ENCODE results near the gene GPC3.

Gene GPC3

GRCh38 chrX:133947996-133948395, 37.4 kb downstream of the GPC3 start:
- H2AFZ ChIP-seq (ENCODE audit: low read length) = no peak overlapping the region
- no peaks in the 10 kb centered on the region for H3F3A ChIP-seq (ENCODE audit: insufficient read depth, low read length)
- no peaks in the 10 kb centered on the region for H3K27me3 ChIP-seq (ENCODE audit: insufficient read depth, low read length)
- H3K36me3 ChIP-seq (ENCODE audit: insufficient read depth, low read length) = no peaks in the 10 kb centered on the region
- no peak for TF ChIP-seq EZH2 (IDR thresholded peaks at IDR 0.05; ENCODE audit: borderline replicate concordance, low read length)
- TF ChIP-seq CTCF (IDR thresholded peaks at IDR 0.05; ENCODE audit: low read length) = no peak
- no peak overlapping the region for H3K4me2 ChIP-seq (ENCODE audit: low read length)
- H3K9ac ChIP-seq (ENCODE audit: low read length) = no peak overlapping the region
- H3K9me2 ChIP-seq (ENCODE audit: low read depth, low read length) = no peaks in the 10 kb centered on the region
- no peak overlapping the region for H3K27ac ChIP-seq (ENCODE audit: low read depth, low read length, poor library complexity, severe bottlenecking)
- H4K20me1 ChIP-seq (ENCODE audit: insufficient read depth, low read length) = no peaks in the 10 kb centered on the region
- H3K79me2 ChIP-seq (ENCODE audit: insufficient read depth, low read length) = no peaks in the 10 kb centered on the region
- H3K4me1 ChIP-seq (ENCODE audit: insufficient read depth, low read length, severe bottlenecking) = no peaks in the 10 kb centered on the region
- no peaks in the 10 kb centered on the region for H3K9me3 ChIP-seq (ENCODE audit: low read length)
- H3K4me3 ChIP-seq (ENCODE audit: low read depth, low read length, poor library complexity, severe bottlenecking) = no peak overlapping the region

- TF ChIP-seq CTCF (IDR thresholded peaks at IDR 0.05; ENCODE audit: low read length) (no peak), EZH2 (IDR thresholded peaks at IDR 0.05; ENCODE audit: borderline replicate concordance, low read length) (no peak)
- H3K27me3 ChIP-seq (ENCODE audit: insufficient read depth, low read length) = no peaks in the 10 kb centered on the region
- H3K27ac ChIP-seq (ENCODE audit: low read depth, low read length, poor library complexity, severe bottlenecking) = no peak overlapping the region
- no peak overlapping the region for H3K4me3 ChIP-seq (ENCODE audit: low read depth, low read length, poor library complexity, severe bottlenecking)
- no peaks in the 10 kb centered on the region for H3K79me2 ChIP-seq (ENCODE audit: insufficient read depth, low read length)
- H3K4me2 ChIP-seq (ENCODE audit: low read length) = no peak overlapping the region
- H3F3A ChIP-seq (ENCODE audit: insufficient read depth, low read length) = no peaks in the 10 kb centered on the region
- no peak overlapping the region for H2AFZ ChIP-seq (ENCODE audit: low read length)
- H3K9ac ChIP-seq (ENCODE audit: low read length) = no peak overlapping the region
- H3K9me2 ChIP-seq (ENCODE audit: low read depth, low read length) = no peaks in the 10 kb centered on the region
- H3K9me3 ChIP-seq (ENCODE audit: low read length) = no peaks in the 10 kb centered on the region
- no peaks in the 10 kb centered on the region for H4K20me1 ChIP-seq (ENCODE audit: insufficient read depth, low read length)
- H3K4me1 ChIP-seq (ENCODE audit: insufficient read depth, low read length, severe bottlenecking) = no peaks in the 10 kb centered on the region
- no peaks in the 10 kb centered on the region for H3K36me3 ChIP-seq (ENCODE audit: insufficient read depth, low read length)
Observed at GRCh38 chrX:133947022-133947421, 38.4 kb downstream of the GPC3 start.

GRCh38 chrX:133943507-133943906, 41.9 kb downstream of the GPC3 start:
- Histone ChIP-seq H3K9me3 (ENCODE audit: low read length) (no peaks in the 10 kb centered on the region), H3K36me3 (ENCODE audit: insufficient read depth, low read length) (no peaks in the 10 kb centered on the region), H3F3A (ENCODE audit: insufficient read depth, low read length) (no peaks in the 10 kb centered on the region), H2AFZ (ENCODE audit: low read length) (no peak overlapping the region), H3K27ac (ENCODE audit: low read depth, low read length, poor library complexity, severe bottlenecking) (no peak overlapping the region), H3K9ac (ENCODE audit: low read length) (no peak overlapping the region), H3K9me2 (ENCODE audit: low read depth, low read length) (no peaks in the 10 kb centered on the region), H3K4me3 (ENCODE audit: low read depth, low read length, poor library complexity, severe bottlenecking) (no peak overlapping the region), H4K20me1 (ENCODE audit: insufficient read depth, low read length) (no peaks in the 10 kb centered on the region), H3K79me2 (ENCODE audit: insufficient read depth, low read length) (no peaks in the 10 kb centered on the region), H3K4me1 (ENCODE audit: insufficient read depth, low read length, severe bottlenecking) (no peaks in the 10 kb centered on the region), H3K27me3 (ENCODE audit: insufficient read depth, low read length) (no peaks in the 10 kb centered on the region), H3K4me2 (ENCODE audit: low read length) (no peak overlapping the region)
- TF ChIP-seq CTCF (IDR thresholded peaks at IDR 0.05; ENCODE audit: low read length) = no peak
- no peak for TF ChIP-seq EZH2 (IDR thresholded peaks at IDR 0.05; ENCODE audit: borderline replicate concordance, low read length)
